ENCODE results near the gene NKD2.

NKD2 gene

GRCh38 chr5:997711-998110 is 10.9 kb upstream of the NKD2 start:
- no peak overlapping the region for H3K9ac ChIP-seq (ENCODE audit: low read length)
- H3K9me3 ChIP-seq (ENCODE audit: insufficient read depth, low read length), result no peaks in the 10 kb centered on the region
- H4K20me1 ChIP-seq (ENCODE audit: low read depth, low read length), result no peaks in the 10 kb centered on the region
- no peak overlapping the region for H3K4me3 ChIP-seq (ENCODE audit: insufficient read depth, low read length, poor library complexity, severe bottlenecking)
- no peaks in the 10 kb centered on the region for H3K9me2 ChIP-seq (replicated peaks; ENCODE audit: insufficient read depth, low read length)
- H3K27me3 ChIP-seq (ENCODE audit: low read length), result no peaks in the 10 kb centered on the region
- no peaks in the 10 kb centered on the region for H3K79me2 ChIP-seq (ENCODE audit: insufficient read depth, low read length)
- H3F3A ChIP-seq (ENCODE audit: insufficient read depth), result no peaks in the 10 kb centered on the region
- no peaks in the 10 kb centered on the region for H3K36me3 ChIP-seq (ENCODE audit: low read length)
- no peak overlapping the region for H2AFZ ChIP-seq (ENCODE audit: low read depth, low read length, severe bottlenecking)
- no peak overlapping the region for H3K27ac ChIP-seq (ENCODE audit: low read depth, low read length)
- no peak overlapping the region for H3K4me2 ChIP-seq (ENCODE audit: low read depth, low read length, poor library complexity, severe bottlenecking)
- no peak for TF ChIP-seq CTCF (IDR thresholded peaks at IDR 0.05; ENCODE audit: insufficient read depth, low read length, poor library complexity, severe bottlenecking)
- TF ChIP-seq EZH2phosphoT487 (conservative IDR thresholded peaks at IDR 0.05; ENCODE audit: low read length), result no peak

GRCh38 chr5:998246-999031 is 10.2 kb upstream of the NKD2 start:
- TF ChIP-seq CTCF (IDR thresholded peaks at IDR 0.05; ENCODE audit: insufficient read depth, low read length, poor library complexity, severe bottlenecking) (no peak), EZH2phosphoT487 (conservative IDR thresholded peaks at IDR 0.05; ENCODE audit: low read length) (no peak)
- Histone ChIP-seq H3K9me3 (ENCODE audit: insufficient read depth, low read length) (no peaks in the 10 kb centered on the region), H3K9ac (ENCODE audit: low read length) (no peak overlapping the region), H3K79me2 (ENCODE audit: insufficient read depth, low read length) (no peaks in the 10 kb centered on the region), H3K4me3 (ENCODE audit: insufficient read depth, low read length, poor library complexity, severe bottlenecking) (no peak overlapping the region), H3K27ac (ENCODE audit: low read depth, low read length) (no peak overlapping the region), H3K27me3 (ENCODE audit: low read length) (no peaks in the 10 kb centered on the region), H2AFZ (ENCODE audit: low read depth, low read length, severe bottlenecking) (no peak overlapping the region), H3K36me3 (ENCODE audit: low read length) (no peaks in the 10 kb centered on the region), H3K9me2 (replicated peaks; ENCODE audit: insufficient read depth, low read length) (no peaks in the 10 kb centered on the region), H3K4me2 (ENCODE audit: low read depth, low read length, poor library complexity, severe bottlenecking) (no peak overlapping the region), H3F3A (ENCODE audit: insufficient read depth) (no peaks in the 10 kb centered on the region), H4K20me1 (ENCODE audit: low read depth, low read length) (no peaks in the 10 kb centered on the region)

GRCh38 chr5:999032-999501 is 9.5 kb upstream of the NKD2 start:
- no peaks in the 10 kb centered on the region for H3K79me2 ChIP-seq (ENCODE audit: insufficient read depth, low read length)
- H3K27me3 ChIP-seq (ENCODE audit: low read length), result no peaks in the 10 kb centered on the region
- H3K4me2 ChIP-seq (ENCODE audit: low read depth, low read length, poor library complexity, severe bottlenecking), result no peak overlapping the region
- H3K9ac ChIP-seq (ENCODE audit: low read length), result no peak overlapping the region
- no peak overlapping the region for H2AFZ ChIP-seq (ENCODE audit: low read depth, low read length, severe bottlenecking)
- no peak overlapping the region for H3K27ac ChIP-seq (ENCODE audit: low read depth, low read length)
- no peaks in the 10 kb centered on the region for H3F3A ChIP-seq (ENCODE audit: insufficient read depth)
- H3K9me2 ChIP-seq (replicated peaks; ENCODE audit: insufficient read depth, low read length), result no peaks in the 10 kb centered on the region
- TF ChIP-seq CTCF (IDR thresholded peaks at IDR 0.05; ENCODE audit: insufficient read depth, low read length, poor library complexity, severe bottlenecking), result no peak
- TF ChIP-seq EZH2phosphoT487 (conservative IDR thresholded peaks at IDR 0.05; ENCODE audit: low read length), result no peak
- no peaks in the 10 kb centered on the region for H3K9me3 ChIP-seq (ENCODE audit: insufficient read depth, low read length)
- H3K4me3 ChIP-seq (ENCODE audit: insufficient read depth, low read length, poor library complexity, severe bottlenecking), result no peak overlapping the region
- no peaks in the 10 kb centered on the region for H4K20me1 ChIP-seq (ENCODE audit: low read depth, low read length)
- no peaks in the 10 kb centered on the region for H3K36me3 ChIP-seq (ENCODE audit: low read length)
